Measurements from ENCODE around the gene SLC25A5.

The SLC25A5 gene

GRCh38 chrX:119478504-119478903 lies 10.3 kb downstream of the SLC25A5 start (continued):
- no peak for TF ChIP-seq CREB5 (CRISPR knock-in tag; IDR thresholded peaks at IDR 0.05; ENCODE audit: low read depth)

- TF ChIP-seq ZNF70 (CRISPR knock-in tag; IDR thresholded peaks at IDR 0.05) (no peak), CREB5 (CRISPR knock-in tag; IDR thresholded peaks at IDR 0.05; ENCODE audit: low read depth) (no peak), SNAI2 (CRISPR knock-in tag; IDR thresholded peaks at IDR 0.05) (no peak), ZNF565 (CRISPR knock-in tag; conservative IDR thresholded peaks at IDR 0.05; ENCODE audit: low read depth) (no peak), RARB (CRISPR knock-in tag; IDR thresholded peaks at IDR 0.05) (no peak), GLIS3 (CRISPR knock-in tag; IDR thresholded peaks at IDR 0.05) (no peak), CSRNP3 (CRISPR knock-in tag; IDR thresholded peaks at IDR 0.05) (no peak)
- ATAC-seq, result no peak
Measured at GRCh38 chrX:119479845-119480244, 11.6 kb downstream of the SLC25A5 start.

- ATAC-seq, result no peak; the same call in 2 of the 3 replicates
Measured at GRCh38 chrX:119481323-119481801, 13.1 kb downstream of the SLC25A5 start.

GRCh38 chrX:119482041-119482440 lies 13.8 kb downstream of the SLC25A5 start:
- ATAC-seq, result no peak
- TF ChIP-seq POU6F1 (CRISPR knock-in tag; IDR thresholded peaks at IDR 0.05; ENCODE audit: borderline replicate concordance, low read depth) (no peak), ZFP3 (CRISPR knock-in tag; IDR thresholded peaks at IDR 0.05) (no peak), PPARA (CRISPR knock-in tag; IDR thresholded peaks at IDR 0.05; ENCODE audit: borderline replicate concordance) (no peak), ZNF8 (CRISPR knock-in tag; IDR thresholded peaks at IDR 0.05) (no peak), ZNF565 (CRISPR knock-in tag; conservative IDR thresholded peaks at IDR 0.05; ENCODE audit: low read depth) (no peak), SNAI2 (CRISPR knock-in tag; IDR thresholded peaks at IDR 0.05) (no peak), TCF4 (CRISPR knock-in tag; IDR thresholded peaks at IDR 0.05; ENCODE audit: borderline replicate concordance) (no peak), ESRRG (CRISPR knock-in tag; IDR thresholded peaks at IDR 0.05) (no peak), CSRNP3 (CRISPR knock-in tag; IDR thresholded peaks at IDR 0.05) (no peak), ZC3H10 (CRISPR knock-in tag; IDR thresholded peaks at IDR 0.05) (no peak), RARB (CRISPR knock-in tag; IDR thresholded peaks at IDR 0.05) (no peak), ARNTL (CRISPR knock-in tag; IDR thresholded peaks at IDR 0.05; ENCODE audit: borderline replicate concordance, low read depth) (no peak), TOX (CRISPR knock-in tag; IDR thresholded peaks at IDR 0.05; ENCODE audit: borderline replicate concordance) (no peak), PATZ1 (CRISPR knock-in tag; IDR thresholded peaks at IDR 0.05; ENCODE audit: borderline replicate concordance) (no peak)

More at GRCh38 chrX:119481323-119481801, 13.1 kb downstream of the SLC25A5 start:
- TF ChIP-seq ZNF70 (CRISPR knock-in tag; IDR thresholded peaks at IDR 0.05) (no peak), OSR1 (CRISPR knock-in tag; IDR thresholded peaks at IDR 0.05) (no peak), ESRRG (CRISPR knock-in tag; IDR thresholded peaks at IDR 0.05) (no peak)

Measured in SK-N-SH treated with all-trans-retinoic acid at 6 μM for 48 hours (cell line).